HL-60 (cell line): Measurements from ENCODE around the gene TPP1.

ENCODE experiments used
- DNase-seq, 2 experiments: peaks; one replicate each; pipeline ENCODE4 v3.0.0-alpha.2; 2010 to 2020; ENCODE audit warnings: low read depth in 1 of 2, low spot score in 1 of 2
- H3K27ac ChIP-seq: fragments of 250-450 bp; sonication (Bioruptor Pico); replicated peaks from 2 replicates; pipeline ENCODE4 v1.5.1; 2020; ENCODE audit warnings: mild to moderate bottlenecking, moderate library complexity
- H3K27me3 ChIP-seq: fragments of 250-450 bp; sonication (Bioruptor Pico); 2 replicates; pipeline ENCODE4 v1.5.1; 2021; ENCODE audit warnings: mild to moderate bottlenecking, moderate library complexity; ENCODE audit not compliant: insufficient read depth, poor library complexity, severe bottlenecking
- H3K4me3 ChIP-seq: replicated peaks from 2 replicates; pipeline ENCODE4 v1.5.1; 2011; ENCODE audit warnings: mild to moderate bottlenecking, control low read depth, low read length; ENCODE audit not compliant: insufficient read depth
- GABPA ChIP-seq: IDR thresholded peaks from 2 replicates; pipeline ENCODE4 v1.6.1; 2012; ENCODE audit warnings: low read depth
- POLR2AphosphoS5 ChIP-seq: IDR thresholded peaks from 2 replicates; pipeline ENCODE4 v1.6.1; 2012; ENCODE audit warnings: low read depth
- SPI1 ChIP-seq: IDR thresholded peaks from 2 replicates; pipeline ENCODE4 v1.6.1; 2012; ENCODE audit warnings: low read depth, mild to moderate bottlenecking, borderline replicate concordance
- TF ChIP-seq, protein P1 (sequence below): IDR thresholded peaks from one replicate; pipeline ENCODE4 v1.5.1; 2011; ENCODE audit warnings: low read length, control low read depth, inconsistent platforms; ENCODE audit not compliant: insufficient read depth
- TF ChIP-seq, protein P2 (sequence below): IDR thresholded peaks from 2 replicates; pipeline ENCODE4 v1.6.1; 2012; ENCODE audit warnings: low read depth; ENCODE audit not compliant: insufficient replicate concordance

Gene TPP1

DNA sequence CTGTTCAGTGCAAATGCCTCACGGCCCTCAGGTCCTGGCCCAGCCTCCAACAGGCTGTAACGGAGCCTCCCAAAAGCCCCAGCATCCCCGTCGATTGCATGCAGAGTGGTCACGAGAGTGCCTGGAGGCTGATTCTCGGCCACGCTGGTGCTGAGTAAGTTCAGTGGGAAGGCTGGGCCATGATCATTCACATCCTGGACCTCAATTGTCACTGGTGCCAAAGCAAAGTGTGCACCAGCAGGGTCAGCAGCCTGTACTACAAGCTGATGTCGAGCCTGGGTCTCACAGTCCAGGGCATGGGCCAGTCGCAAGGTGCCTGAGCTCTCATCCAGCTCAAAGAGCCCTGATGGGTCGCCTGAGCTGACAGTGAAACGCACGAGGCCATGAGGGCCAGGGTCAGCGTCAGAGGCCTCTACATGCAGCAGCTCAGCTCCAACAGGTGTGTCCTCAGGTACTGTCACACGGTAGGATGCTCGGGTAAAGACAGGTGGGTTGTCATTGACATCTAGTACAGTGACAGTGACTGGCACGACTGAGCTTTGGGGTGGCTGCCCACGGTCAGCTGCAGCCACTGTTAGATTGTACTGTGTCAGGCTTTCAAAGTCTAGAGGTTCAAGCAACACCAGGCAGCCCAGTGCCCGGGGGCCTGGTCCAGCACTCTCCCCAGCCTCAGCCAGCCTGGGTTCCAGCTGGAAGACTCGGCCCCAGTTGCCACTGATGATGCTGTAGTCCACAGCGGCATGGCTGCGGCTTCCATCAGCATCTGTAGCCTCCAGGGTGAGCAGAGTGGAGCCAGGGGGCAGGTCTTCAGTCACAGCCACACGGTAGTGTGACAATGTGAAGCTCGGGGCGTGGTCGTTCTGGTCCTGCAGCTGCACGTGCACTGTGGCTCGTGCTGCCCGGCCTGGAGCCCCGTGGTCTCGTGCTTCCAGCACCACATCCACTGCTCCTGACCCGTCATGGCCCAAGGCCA, 4.5 kb upstream of the TPP1 start:
- Histone ChIP-seq H3K4me3 (no peak overlapping the region), H3K27me3 (no peaks in the 10 kb centered on the region), H3K27ac (no peak overlapping the region)
- no peak for DNase-seq
- TF ChIP-seq, protein P1, sequence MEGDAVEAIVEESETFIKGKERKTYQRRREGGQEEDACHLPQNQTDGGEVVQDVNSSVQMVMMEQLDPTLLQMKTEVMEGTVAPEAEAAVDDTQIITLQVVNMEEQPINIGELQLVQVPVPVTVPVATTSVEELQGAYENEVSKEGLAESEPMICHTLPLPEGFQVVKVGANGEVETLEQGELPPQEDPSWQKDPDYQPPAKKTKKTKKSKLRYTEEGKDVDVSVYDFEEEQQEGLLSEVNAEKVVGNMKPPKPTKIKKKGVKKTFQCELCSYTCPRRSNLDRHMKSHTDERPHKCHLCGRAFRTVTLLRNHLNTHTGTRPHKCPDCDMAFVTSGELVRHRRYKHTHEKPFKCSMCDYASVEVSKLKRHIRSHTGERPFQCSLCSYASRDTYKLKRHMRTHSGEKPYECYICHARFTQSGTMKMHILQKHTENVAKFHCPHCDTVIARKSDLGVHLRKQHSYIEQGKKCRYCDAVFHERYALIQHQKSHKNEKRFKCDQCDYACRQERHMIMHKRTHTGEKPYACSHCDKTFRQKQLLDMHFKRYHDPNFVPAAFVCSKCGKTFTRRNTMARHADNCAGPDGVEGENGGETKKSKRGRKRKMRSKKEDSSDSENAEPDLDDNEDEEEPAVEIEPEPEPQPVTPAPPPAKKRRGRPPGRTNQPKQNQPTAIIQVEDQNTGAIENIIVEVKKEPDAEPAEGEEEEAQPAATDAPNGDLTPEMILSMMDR, result no peak
- TF ChIP-seq, protein P2, sequence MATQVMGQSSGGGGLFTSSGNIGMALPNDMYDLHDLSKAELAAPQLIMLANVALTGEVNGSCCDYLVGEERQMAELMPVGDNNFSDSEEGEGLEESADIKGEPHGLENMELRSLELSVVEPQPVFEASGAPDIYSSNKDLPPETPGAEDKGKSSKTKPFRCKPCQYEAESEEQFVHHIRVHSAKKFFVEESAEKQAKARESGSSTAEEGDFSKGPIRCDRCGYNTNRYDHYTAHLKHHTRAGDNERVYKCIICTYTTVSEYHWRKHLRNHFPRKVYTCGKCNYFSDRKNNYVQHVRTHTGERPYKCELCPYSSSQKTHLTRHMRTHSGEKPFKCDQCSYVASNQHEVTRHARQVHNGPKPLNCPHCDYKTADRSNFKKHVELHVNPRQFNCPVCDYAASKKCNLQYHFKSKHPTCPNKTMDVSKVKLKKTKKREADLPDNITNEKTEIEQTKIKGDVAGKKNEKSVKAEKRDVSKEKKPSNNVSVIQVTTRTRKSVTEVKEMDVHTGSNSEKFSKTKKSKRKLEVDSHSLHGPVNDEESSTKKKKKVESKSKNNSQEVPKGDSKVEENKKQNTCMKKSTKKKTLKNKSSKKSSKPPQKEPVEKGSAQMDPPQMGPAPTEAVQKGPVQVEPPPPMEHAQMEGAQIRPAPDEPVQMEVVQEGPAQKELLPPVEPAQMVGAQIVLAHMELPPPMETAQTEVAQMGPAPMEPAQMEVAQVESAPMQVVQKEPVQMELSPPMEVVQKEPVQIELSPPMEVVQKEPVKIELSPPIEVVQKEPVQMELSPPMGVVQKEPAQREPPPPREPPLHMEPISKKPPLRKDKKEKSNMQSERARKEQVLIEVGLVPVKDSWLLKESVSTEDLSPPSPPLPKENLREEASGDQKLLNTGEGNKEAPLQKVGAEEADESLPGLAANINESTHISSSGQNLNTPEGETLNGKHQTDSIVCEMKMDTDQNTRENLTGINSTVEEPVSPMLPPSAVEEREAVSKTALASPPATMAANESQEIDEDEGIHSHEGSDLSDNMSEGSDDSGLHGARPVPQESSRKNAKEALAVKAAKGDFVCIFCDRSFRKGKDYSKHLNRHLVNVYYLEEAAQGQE, result no peak
- no peak for TF ChIP-seq POLR2AphosphoS5
- TF ChIP-seq SPI1, result no peak
- TF ChIP-seq GABPA, result no peak

DNA sequence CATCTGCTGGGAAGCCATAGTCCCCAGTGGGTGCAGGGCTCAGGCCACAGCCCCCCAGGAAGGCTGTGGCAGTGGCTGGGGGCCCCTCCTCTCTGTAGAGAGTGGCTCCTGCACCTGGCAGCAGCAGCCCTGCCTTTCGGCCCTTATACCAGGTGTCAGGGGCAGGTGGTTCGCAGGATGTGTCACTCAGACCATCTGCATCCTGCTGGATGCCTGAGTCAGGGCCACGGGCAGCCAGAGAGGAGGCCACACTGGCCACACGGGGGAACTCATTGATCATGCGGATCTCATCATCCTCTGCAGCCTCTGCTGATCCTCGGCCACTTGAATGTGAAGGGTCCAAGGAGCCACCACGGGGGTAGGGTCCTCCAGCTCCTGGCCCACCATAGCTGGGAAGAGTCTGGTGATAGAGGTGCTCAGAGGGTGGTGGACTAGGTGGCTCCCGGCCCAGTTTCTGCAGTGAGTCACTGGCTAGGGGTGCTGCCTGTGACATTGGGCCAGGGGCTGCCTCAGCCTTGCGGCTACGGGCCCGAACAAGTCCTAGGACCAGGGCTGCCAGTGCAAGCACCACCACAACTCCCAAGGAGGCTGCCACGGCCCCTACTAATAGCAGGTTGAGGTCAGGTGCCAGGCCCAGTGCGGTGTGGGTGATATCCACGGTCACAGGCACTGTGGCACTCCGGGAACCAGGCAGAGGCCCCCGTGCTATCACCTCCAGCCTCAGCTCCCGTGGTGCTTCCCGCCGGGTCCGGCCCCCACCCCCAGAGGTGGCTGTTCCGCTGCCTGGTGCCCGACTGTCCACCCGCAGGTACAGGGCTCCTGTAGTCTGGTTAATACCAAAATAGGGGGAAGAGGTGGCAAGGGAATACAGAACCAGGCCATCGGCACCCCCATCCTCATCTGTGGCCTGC, 3.3 kb upstream of the TPP1 start:
- no peak overlapping the region for H3K27ac ChIP-seq
- H3K4me3 ChIP-seq, result no peak overlapping the region
- TF ChIP-seq, protein P2, result no peak
- TF ChIP-seq GABPA, result no peak
- no peak for TF ChIP-seq POLR2AphosphoS5
- no peaks in the 10 kb centered on the region for H3K27me3 ChIP-seq
- no peak for DNase-seq

DNA sequence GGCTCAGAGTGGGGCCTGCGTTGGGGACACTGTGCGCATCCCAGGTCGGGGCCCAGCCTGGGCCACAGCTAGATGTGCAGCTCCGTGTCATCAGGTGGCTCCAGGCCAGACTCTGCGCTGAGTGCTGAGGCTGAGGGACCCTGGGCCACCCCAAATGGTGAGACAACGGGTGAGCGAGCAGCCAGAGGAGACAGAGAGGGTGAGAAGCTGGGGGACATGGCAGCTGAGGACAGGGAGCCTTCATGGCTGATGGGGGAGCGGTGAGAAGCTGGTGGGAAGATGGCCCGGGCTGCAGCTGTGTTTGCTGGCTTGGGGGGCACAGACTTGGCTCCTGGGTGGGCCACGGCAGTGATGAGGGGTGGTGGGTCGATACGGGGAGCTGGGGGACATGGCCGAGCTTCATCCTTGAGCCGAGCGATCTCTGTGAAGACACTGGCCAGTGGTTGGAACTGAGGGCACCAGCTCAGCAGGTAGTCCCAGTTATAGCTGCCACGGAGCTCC, 2.5 kb upstream of the TPP1 start:
- TF ChIP-seq, protein P2, result no peak
- TF ChIP-seq GABPA (no peak), POLR2AphosphoS5 (no peak), SPI1 (no peak)
- TF ChIP-seq, protein P1, result no peak
- Histone ChIP-seq H3K4me3 (no peak overlapping the region), H3K27me3 (no peaks in the 10 kb centered on the region), H3K27ac (no peak overlapping the region)
- no peak for DNase-seq
